ENCODE measurements around the gene APOA4. TPM values are rescaled to one million over a fixed set of nuclear protein-coding genes. Genes with fewer than 3 reads are reported as not detected.

Gene APOA4
- total and polyA plus RNA-seq, 2 donors (not counting 3 experiments of a cell fraction or from before 2014, with no cell fraction given): not detected

DNA sequence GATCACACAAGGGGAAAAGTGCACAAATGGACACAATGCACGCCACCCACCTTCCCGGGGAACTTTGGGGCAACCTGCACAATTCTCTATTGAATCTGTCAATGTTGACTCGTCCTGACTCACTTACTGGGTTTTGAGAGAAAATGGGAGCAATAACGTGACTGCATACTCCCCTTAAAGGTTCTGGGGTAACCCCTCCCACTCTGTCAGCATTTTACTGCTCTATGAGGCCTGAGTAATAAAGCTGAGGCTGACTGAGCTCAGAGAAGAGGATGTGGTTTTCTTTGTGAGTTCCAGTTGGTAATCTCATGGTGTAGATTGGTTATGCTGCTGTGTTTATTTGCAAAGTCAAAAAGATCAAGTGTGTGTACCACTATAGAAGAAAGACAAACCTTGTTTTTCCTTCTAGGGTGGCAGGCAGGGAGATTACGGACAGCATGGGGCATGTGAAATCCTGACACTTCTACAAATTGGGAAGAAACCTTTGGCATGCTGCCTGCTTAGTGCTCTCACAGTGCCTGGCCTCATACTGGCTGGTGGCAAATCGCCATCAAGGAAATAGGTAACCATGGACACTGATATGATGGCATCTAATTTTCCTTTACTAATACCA, 30.5 kb upstream of the APOA4 start:
- FAIRE-seq (peak; percentile 80), DNase-seq (ENCODE audit: low read depth, low spot score) (peak; percentile 79)
- POLR2A ChIA-PET: no interaction called here
- TF ChIP-seq, protein P1, sequence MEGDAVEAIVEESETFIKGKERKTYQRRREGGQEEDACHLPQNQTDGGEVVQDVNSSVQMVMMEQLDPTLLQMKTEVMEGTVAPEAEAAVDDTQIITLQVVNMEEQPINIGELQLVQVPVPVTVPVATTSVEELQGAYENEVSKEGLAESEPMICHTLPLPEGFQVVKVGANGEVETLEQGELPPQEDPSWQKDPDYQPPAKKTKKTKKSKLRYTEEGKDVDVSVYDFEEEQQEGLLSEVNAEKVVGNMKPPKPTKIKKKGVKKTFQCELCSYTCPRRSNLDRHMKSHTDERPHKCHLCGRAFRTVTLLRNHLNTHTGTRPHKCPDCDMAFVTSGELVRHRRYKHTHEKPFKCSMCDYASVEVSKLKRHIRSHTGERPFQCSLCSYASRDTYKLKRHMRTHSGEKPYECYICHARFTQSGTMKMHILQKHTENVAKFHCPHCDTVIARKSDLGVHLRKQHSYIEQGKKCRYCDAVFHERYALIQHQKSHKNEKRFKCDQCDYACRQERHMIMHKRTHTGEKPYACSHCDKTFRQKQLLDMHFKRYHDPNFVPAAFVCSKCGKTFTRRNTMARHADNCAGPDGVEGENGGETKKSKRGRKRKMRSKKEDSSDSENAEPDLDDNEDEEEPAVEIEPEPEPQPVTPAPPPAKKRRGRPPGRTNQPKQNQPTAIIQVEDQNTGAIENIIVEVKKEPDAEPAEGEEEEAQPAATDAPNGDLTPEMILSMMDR (IDR thresholded peaks at IDR 0.05; ENCODE audit: extremely low read depth in 1 of 2, insufficient read depth in 1 of 2, low read depth in 1 of 2, low read length in 2 of 2): no peak
- TF ChIP-seq, protein P2, sequence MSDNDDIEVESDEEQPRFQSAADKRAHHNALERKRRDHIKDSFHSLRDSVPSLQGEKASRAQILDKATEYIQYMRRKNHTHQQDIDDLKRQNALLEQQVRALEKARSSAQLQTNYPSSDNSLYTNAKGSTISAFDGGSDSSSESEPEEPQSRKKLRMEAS (IDR thresholded peaks at IDR 0.05; ENCODE audit: insufficient read depth, insufficient read length): no peak
- TF ChIP-seq EZH2 (IDR thresholded peaks at IDR 0.05; ENCODE audit: borderline replicate concordance, low read depth, low read length, severe bottlenecking): no peak
- TF ChIP-seq POLR2AphosphoS5 (IDR thresholded peaks at IDR 0.05; ENCODE audit: insufficient read depth, low read depth, low read length): no peak
- peak; percentile 49 for TF ChIP-seq FOS (IDR thresholded peaks at IDR 0.05; ENCODE audit: borderline replicate concordance, insufficient read depth, low read length)
- no peak for TF ChIP-seq MYC (IDR thresholded peaks at IDR 0.05; ENCODE audit: low read depth, low read length)
- TF ChIP-seq GATA2 (IDR thresholded peaks at IDR 0.05; ENCODE audit: insufficient read depth, insufficient read length, low read depth, low read length): peak; percentile 34
- TF ChIP-seq POLR2A (IDR thresholded peaks at IDR 0.05; ENCODE audit: low read depth, low read length): no peak
- no peak for TF ChIP-seq JUN (IDR thresholded peaks at IDR 0.05; ENCODE audit: borderline replicate concordance, insufficient read depth, insufficient read length, low read depth)
- BruUV-seq (replicated peaks): no TSS peak
- Histone ChIP-seq H3K27me3 (ENCODE audit: control insufficient read depth in 2 of 2, insufficient read depth in 2 of 2, low read length in 2 of 2) (no peaks in the 10 kb centered on the region), H3K27ac (ENCODE audit: insufficient read depth, low read depth, low read length) (peak overlapping the region; percentile 74), H3K79me2 (ENCODE audit: control insufficient read depth, insufficient read depth, low read length) (no peaks in the 10 kb centered on the region), H3K36me3 (ENCODE audit: control insufficient read depth in 2 of 2, extremely low read depth in 1 of 2, insufficient read depth in 2 of 2, low read length in 2 of 2) (peaks cover 0 to 7% of the 10 kb centered on the region in 2 experiments), H3K4me3 (replicated peaks in 1 of 3; ENCODE audit: insufficient read depth in 1 of 3, low read depth in 1 of 3, low read length in 3 of 3) (no peak overlapping the region), H3K4me1 (ENCODE audit: control insufficient read depth, extremely low read depth, insufficient read depth, low read length) (peaks cover 26% of the 10 kb centered on the region), H3K9ac (replicated peaks; ENCODE audit: extremely low read depth, insufficient read depth, low read length) (no peak overlapping the region), H3K4me2 (ENCODE audit: insufficient read depth, low read length) (peak overlapping the region; percentile 61), H3K9me3 (replicated peaks; ENCODE audit: control insufficient read depth, insufficient read depth, low read length) (no peaks in the 10 kb centered on the region), H4K20me1 (replicated peaks; ENCODE audit: control insufficient read depth, extremely low read depth, insufficient read depth, low read length) (no peaks in the 10 kb centered on the region), H3K9me1 (replicated peaks; ENCODE audit: control insufficient read depth, extremely low read depth, insufficient read depth, low read length) (no peaks in the 10 kb centered on the region), H2AFZ (ENCODE audit: low read depth, low read length) (peak overlapping the region; percentile 34)
- CTCF ChIA-PET: interaction anchor here (0.5 to 3.9 kb wide), 7 partner anchors 9 to 443 kb away, joined by 3 to 27 read pairs (median 4); partner anchors contain the start of gene APOA5
- intact Hi-C loops (cut with micrococcal nuclease) (no loop called here), dilution Hi-C loops (cut with MboI; ENCODE audit: extremely low pct_ligation_motif_present, low sequenced_read_pairs) (no loop called here)
